HepG2 (cell line): Measurements from ENCODE around the gene MCRIP2. TPM values are rescaled to one million over a fixed set of nuclear protein-coding genes. Genes with fewer than 3 reads are reported as not detected.

Experiments used
- AHR ChIP-seq: IDR thresholded peaks from 2 replicates; pipeline ENCODE4 v1.6.1; 2018; ENCODE audit warnings: missing genetic modification reagents, missing compliant biosample characterization
- ETV5 ChIP-seq: IDR thresholded peaks from 2 replicates; pipeline ENCODE4 v1.6.1; 2018; ENCODE audit warnings: missing biosample characterization, missing genetic modification reagents, inconsistent platforms, borderline replicate concordance
- IRF2 ChIP-seq: IDR thresholded peaks from 2 replicates; pipeline ENCODE4 v1.6.1; 2018; ENCODE audit warnings: missing genetic modification reagents, missing compliant biosample characterization
- KDM2A ChIP-seq: sonication (generic); formaldehyde crosslinking; IDR thresholded peaks from 2 replicates; pipeline ENCODE4 v1.4.0; 2020; ENCODE audit warnings: low read depth, missing genetic modification reagents, borderline replicate concordance
- NBN ChIP-seq: fragments of 450-650 bp; conservative IDR thresholded peaks from 2 replicates; pipeline ENCODE4 v1.6.1; 2017
- RBFOX2 ChIP-seq: fragments of 200-400 bp; formaldehyde crosslinking; IDR thresholded peaks from 2 replicates; pipeline ENCODE4 v1.6.1; 2017; ENCODE audit warnings: low read depth, mild to moderate bottlenecking, low read length
- SALL1 ChIP-seq: sonication (generic); formaldehyde crosslinking; IDR thresholded peaks from 2 replicates; pipeline ENCODE4 v1.8.0; 2022; ENCODE audit warnings: mild to moderate bottlenecking, missing genetic modification reagents
- ZBTB42 ChIP-seq: sonication (generic); formaldehyde crosslinking; IDR thresholded peaks from 2 replicates; pipeline ENCODE4 v1.5.0; 2020; ENCODE audit warnings: mild to moderate bottlenecking, missing genetic modification reagents
- ZFY ChIP-seq: sonication (generic); formaldehyde crosslinking; IDR thresholded peaks from 2 replicates; pipeline ENCODE4 v1.4.0; 2020; ENCODE audit warnings: missing genetic modification reagents
- ZKSCAN1 ChIP-seq: fragments of 150-350 bp; IDR thresholded peaks from 2 replicates; pipeline ENCODE4 v1.6.1; 2014; ENCODE audit warnings: low read length
- ZNF605 ChIP-seq: sonication (generic); formaldehyde crosslinking; IDR thresholded peaks from 2 replicates; pipeline ENCODE4 v1.8.0; 2022; ENCODE audit warnings: mild to moderate bottlenecking, missing genetic modification reagents
- ZNF879 ChIP-seq: sonication (generic); formaldehyde crosslinking; IDR thresholded peaks from 2 replicates; pipeline ENCODE4 v1.8.1; 2023; ENCODE audit warnings: missing genetic modification reagents
- ZNF883 ChIP-seq: sonication (generic); formaldehyde crosslinking; IDR thresholded peaks from 2 replicates; pipeline ENCODE4 v1.5.1; 2020; ENCODE audit warnings: mild to moderate bottlenecking, missing genetic modification reagents; ENCODE audit errors: not compliant biosample characterization
- polyA plus RNA-seq, 8 experiments: library from polyadenylated mRNA; depleted of rRNA in 3 of 8; stranded (reverse) in 7 of 8; unstranded in 1 of 8; fragments of >200 nt; fragmentation: Illumina TruSeq in 4 of 8; extraction: Trizol in 4 of 8; gene quantifications; 2 replicates each; pipeline versions ENCODE4 v1.2.1 to v1.2.3, GENCODE V29; 2011 to 2016; ENCODE audit warnings: low read depth in 4 of 8, missing spikeins in 1 of 8, mixed read lengths in 1 of 8; ENCODE audit not compliant: insufficient read depth in 1 of 8
- total RNA-seq, 5 experiments: library from RNA; depleted of rRNA; stranded (reverse); fragments of >200 nt; fragmentation: Illumina TruSeq; extraction: Trizol; gene quantifications; 2 replicates each; pipeline ENCODE4 v1.2.3, GENCODE V29; 2016; ENCODE audit warnings: low read depth in 1 of 5
- TF ChIP-seq, protein P1 (sequence below): sonication (generic); formaldehyde crosslinking; IDR thresholded peaks from 2 replicates; pipeline ENCODE4 v1.8.0; 2022; ENCODE audit warnings: low read depth, missing genetic modification reagents
- TF ChIP-seq, protein P2 (sequence below): sonication (generic); formaldehyde crosslinking; IDR thresholded peaks from 2 replicates; pipeline ENCODE4 v1.9.0; 2022; ENCODE audit warnings: low read depth, missing genetic modification reagents
- TF ChIP-seq, protein P3 (sequence below): sonication (generic); formaldehyde crosslinking; IDR thresholded peaks from 2 replicates; pipeline ENCODE4 v1.4.0; 2020; ENCODE audit warnings: missing genetic modification reagents
- TF ChIP-seq, protein P4 (sequence below): sonication (generic); formaldehyde crosslinking; IDR thresholded peaks from 2 replicates; pipeline ENCODE4 v1.4.0; 2020; ENCODE audit warnings: missing genetic modification reagents

MCRIP2 gene
- total and polyA plus RNA-seq, 2 of the 13 experiments (the other 11 are each of a cell fraction or from before 2014, with no cell fraction given) = 39.6 to 76.7 TPM

DNA sequence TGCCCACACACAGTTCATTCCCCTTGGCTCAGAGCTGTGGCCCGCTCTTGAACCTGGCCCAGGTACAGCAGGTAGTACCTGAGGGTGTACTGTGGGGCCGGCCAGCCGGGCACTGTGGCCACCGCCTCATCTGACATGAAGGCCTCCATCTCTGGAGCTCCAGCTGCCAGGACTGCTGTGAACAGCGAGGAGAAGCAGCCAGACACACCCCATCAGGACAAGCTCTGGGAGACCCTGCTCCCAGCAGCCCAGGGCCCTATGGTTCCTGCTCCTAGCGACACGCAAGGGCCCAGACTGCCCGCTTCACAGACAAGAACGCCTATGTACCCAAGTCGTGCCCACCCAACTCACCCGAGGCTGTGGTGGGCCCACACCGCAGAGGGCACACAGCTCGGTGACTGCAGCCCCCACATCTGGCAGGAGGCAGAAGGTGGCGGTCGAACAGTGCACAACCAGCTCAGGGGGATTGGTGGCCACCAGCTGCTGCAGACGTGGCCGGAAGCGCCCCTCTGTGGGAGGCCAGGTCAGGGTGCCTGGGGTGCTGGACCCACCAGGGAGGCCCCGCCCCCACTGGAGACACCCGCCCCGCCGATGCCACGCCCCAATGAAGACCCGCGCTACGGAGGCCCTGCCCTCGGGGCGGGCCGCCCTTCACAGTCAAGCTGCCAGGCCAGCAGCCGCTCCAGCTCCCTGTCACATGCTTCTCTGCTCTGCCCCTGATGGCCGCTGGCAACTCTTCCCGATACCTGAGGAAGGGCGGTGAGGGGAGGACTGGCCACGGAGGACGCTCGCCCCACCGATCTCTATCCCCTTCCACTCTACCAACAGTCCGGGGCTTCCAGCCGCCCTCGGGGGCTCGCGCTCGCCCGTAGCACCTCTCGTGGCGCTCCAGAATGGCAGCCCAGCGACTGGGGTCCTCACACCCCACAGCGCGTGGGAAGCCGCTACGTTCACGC is 37.5 kb downstream of the MCRIP2 start (continued):
- TF ChIP-seq, protein P1, sequence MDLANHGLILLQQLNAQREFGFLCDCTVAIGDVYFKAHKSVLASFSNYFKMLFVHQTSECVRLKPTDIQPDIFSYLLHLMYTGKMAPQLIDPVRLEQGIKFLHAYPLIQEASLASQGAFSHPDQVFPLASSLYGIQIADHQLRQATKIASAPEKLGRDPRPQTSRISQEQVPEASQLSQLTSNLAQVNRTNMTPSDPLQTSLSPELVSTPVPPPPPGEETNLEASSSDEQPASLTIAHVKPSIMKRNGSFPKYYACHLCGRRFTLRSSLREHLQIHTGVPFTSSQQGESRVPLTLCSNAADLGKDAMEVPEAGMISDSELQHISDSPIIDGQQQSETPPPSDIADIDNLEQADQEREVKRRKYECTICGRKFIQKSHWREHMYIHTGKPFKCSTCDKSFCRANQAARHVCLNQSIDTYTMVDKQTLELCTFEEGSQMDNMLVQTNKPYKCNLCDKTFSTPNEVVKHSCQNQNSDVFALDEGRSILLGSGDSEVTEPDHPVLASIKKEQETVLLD (CRISPR knock-in tag) = peak; percentile 65
- TF ChIP-seq ZKSCAN1 (no peak), AHR (no peak), ZBTB42 (peak; percentile 41; the same call in 1 of the 2 replicates), ZNF605 (CRISPR knock-in tag) (peak; percentile 85), NBN (no peak), ETV5 (peak; percentile 76; the same call in 1 of the 2 replicates), ZNF883 (peak; percentile 82), KDM2A (CRISPR knock-in tag) (peak; percentile 81), IRF2 (CRISPR knock-in tag) (peak; percentile 65; the same call in 1 of the 2 replicates), ZFY (CRISPR knock-in tag) (peak; percentile 58), ZNF879 (CRISPR knock-in tag) (no peak), RBFOX2 (peak; percentile 61), SALL1 (CRISPR knock-in tag) (peak; percentile 56; the same call in 1 of the 2 replicates)
- TF ChIP-seq, protein P2, sequence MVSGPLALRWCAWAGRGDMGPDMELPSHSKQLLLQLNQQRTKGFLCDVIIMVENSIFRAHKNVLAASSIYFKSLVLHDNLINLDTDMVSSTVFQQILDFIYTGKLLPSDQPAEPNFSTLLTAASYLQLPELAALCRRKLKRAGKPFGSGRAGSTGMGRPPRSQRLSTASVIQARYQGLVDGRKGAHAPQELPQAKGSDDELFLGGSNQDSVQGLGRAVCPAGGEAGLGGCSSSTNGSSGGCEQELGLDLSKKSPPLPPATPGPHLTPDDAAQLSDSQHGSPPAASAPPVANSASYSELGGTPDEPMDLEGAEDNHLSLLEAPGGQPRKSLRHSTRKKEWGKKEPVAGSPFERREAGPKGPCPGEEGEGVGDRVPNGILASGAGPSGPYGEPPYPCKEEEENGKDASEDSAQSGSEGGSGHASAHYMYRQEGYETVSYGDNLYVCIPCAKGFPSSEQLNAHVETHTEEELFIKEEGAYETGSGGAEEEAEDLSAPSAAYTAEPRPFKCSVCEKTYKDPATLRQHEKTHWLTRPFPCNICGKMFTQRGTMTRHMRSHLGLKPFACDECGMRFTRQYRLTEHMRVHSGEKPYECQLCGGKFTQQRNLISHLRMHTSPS = no peak
- TF ChIP-seq, protein P3, sequence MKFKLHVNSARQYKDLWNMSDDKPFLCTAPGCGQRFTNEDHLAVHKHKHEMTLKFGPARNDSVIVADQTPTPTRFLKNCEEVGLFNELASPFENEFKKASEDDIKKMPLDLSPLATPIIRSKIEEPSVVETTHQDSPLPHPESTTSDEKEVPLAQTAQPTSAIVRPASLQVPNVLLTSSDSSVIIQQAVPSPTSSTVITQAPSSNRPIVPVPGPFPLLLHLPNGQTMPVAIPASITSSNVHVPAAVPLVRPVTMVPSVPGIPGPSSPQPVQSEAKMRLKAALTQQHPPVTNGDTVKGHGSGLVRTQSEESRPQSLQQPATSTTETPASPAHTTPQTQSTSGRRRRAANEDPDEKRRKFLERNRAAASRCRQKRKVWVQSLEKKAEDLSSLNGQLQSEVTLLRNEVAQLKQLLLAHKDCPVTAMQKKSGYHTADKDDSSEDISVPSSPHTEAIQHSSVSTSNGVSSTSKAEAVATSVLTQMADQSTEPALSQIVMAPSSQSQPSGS (CRISPR knock-in tag) = peak; percentile 21; the same call in 1 of the 2 replicates
- TF ChIP-seq, protein P4, sequence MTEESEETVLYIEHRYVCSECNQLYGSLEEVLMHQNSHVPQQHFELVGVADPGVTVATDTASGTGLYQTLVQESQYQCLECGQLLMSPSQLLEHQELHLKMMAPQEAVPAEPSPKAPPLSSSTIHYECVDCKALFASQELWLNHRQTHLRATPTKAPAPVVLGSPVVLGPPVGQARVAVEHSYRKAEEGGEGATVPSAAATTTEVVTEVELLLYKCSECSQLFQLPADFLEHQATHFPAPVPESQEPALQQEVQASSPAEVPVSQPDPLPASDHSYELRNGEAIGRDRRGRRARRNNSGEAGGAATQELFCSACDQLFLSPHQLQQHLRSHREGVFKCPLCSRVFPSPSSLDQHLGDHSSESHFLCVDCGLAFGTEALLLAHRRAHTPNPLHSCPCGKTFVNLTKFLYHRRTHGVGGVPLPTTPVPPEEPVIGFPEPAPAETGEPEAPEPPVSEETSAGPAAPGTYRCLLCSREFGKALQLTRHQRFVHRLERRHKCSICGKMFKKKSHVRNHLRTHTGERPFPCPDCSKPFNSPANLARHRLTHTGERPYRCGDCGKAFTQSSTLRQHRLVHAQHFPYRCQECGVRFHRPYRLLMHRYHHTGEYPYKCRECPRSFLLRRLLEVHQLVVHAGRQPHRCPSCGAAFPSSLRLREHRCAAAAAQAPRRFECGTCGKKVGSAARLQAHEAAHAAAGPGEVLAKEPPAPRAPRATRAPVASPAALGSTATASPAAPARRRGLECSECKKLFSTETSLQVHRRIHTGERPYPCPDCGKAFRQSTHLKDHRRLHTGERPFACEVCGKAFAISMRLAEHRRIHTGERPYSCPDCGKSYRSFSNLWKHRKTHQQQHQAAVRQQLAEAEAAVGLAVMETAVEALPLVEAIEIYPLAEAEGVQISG = peak; percentile 84
